HAP-1 (cell line): ENCODE results near the gene KCNAB1.

ENCODE experiments used
- DNase-seq, 2 experiments: peaks; one replicate each; pipeline ENCODE4 v3.0.0-alpha.2; 2016 to 2020; ENCODE audit warnings: low spot score in 2 of 2
- H3K27me3 ChIP-seq: fragments of 250-450 bp; sonication (Bioruptor Pico); 2 replicates; pipeline ENCODE4 v1.5.1; 2020; ENCODE audit warnings: low read depth, mild to moderate bottlenecking, moderate library complexity
- H3K36me3 ChIP-seq: fragments of 250-450 bp; sonication (Bioruptor Pico); replicated peaks from 2 replicates; pipeline ENCODE4 v1.5.1; 2020; ENCODE audit warnings: mild to moderate bottlenecking
- H3K4me1 ChIP-seq: fragments of 250-450 bp; sonication (Bioruptor Pico); 2 replicates; pipeline ENCODE4 v1.5.1; 2020; ENCODE audit warnings: mild to moderate bottlenecking
- H3K4me3 ChIP-seq: fragments of 250-450 bp; sonication (Bioruptor Pico); 2 replicates; pipeline ENCODE4 v1.5.1; 2020; ENCODE audit warnings: mild to moderate bottlenecking, moderate library complexity
- H3K9me3 ChIP-seq: fragments of 250-450 bp; sonication (Bioruptor Pico); 2 replicates; pipeline ENCODE4 v1.5.1; 2020; ENCODE audit warnings: mild to moderate bottlenecking, moderate library complexity
- in situ Hi-C: fragments of 300-500 bp; cut with MboI; formaldehyde crosslinking; loops from 3 replicates; pipeline ENCODE4 v1.14.3; 2020; ENCODE audit warnings: low sequenced_read_pairs, inconsistent platforms, mixed read lengths

KCNAB1 gene

DNA sequence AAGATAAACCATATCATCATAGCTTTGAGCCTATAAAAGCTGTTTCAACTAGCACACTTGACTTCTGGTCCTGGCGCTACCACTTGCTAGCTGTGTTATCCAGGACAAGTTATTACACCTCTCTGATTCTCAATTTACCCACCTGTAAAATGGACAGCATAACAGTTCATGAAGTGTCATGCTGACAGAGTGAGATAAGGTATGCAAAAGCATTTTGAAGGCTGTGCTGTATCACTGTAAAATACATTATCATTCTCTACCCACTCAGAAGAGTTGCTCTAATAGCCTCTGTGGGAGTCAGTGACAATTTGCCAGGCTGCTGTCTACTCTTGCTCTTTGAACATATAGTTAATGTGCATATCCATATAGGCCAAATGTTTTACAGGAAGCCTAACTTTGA, 341.5 kb downstream of the KCNAB1 start:
- Histone ChIP-seq H3K4me1 (no peaks in the 10 kb centered on the region), H3K36me3 (no peaks in the 10 kb centered on the region), H3K4me3 (no peak overlapping the region), H3K9me3 (no peaks in the 10 kb centered on the region), H3K27me3 (peaks cover 49% of the 10 kb centered on the region)
- in situ Hi-C loops: no loop called here
- DNase-seq: no peak

- Histone ChIP-seq H3K9me3 (no peaks in the 10 kb centered on the region), H3K4me1 (no peaks in the 10 kb centered on the region), H3K36me3 (no peaks in the 10 kb centered on the region), H3K27me3 (peaks cover 57% of the 10 kb centered on the region), H3K4me3 (no peak overlapping the region)
- DNase-seq: no peak
- in situ Hi-C loops: no loop called here
These were observed 342.7 kb downstream of the KCNAB1 start for GRCh38 chr3:156463123-156463522.

GRCh38 chr3:156465194-156465593, 344.8 kb downstream of the KCNAB1 start:
- Histone ChIP-seq H3K36me3 (no peaks in the 10 kb centered on the region), H3K4me1 (no peaks in the 10 kb centered on the region), H3K27me3 (peaks cover 58% of the 10 kb centered on the region), H3K9me3 (no peaks in the 10 kb centered on the region), H3K4me3 (no peak overlapping the region)
- in situ Hi-C loops: no loop called here
- no peak for DNase-seq

GRCh38 chr3:156469456-156469855, 349.1 kb downstream of the KCNAB1 start:
- no peak overlapping the region for H3K4me3 ChIP-seq
- in situ Hi-C loops: no loop called here
- peaks cover 41% of the 10 kb centered on the region for H3K27me3 ChIP-seq
- H3K36me3 ChIP-seq: no peaks in the 10 kb centered on the region
- H3K9me3 ChIP-seq: no peaks in the 10 kb centered on the region
- no peak for DNase-seq
- no peaks in the 10 kb centered on the region for H3K4me1 ChIP-seq

GRCh38 chr3:156471431-156471830, 351.1 kb downstream of the KCNAB1 start:
- no peak for DNase-seq
- Histone ChIP-seq H3K4me1 (no peaks in the 10 kb centered on the region), H3K27me3 (peaks cover 34% of the 10 kb centered on the region), H3K9me3 (no peaks in the 10 kb centered on the region), H3K4me3 (no peak overlapping the region), H3K36me3 (no peaks in the 10 kb centered on the region)
- in situ Hi-C loops: no loop called here

DNA sequence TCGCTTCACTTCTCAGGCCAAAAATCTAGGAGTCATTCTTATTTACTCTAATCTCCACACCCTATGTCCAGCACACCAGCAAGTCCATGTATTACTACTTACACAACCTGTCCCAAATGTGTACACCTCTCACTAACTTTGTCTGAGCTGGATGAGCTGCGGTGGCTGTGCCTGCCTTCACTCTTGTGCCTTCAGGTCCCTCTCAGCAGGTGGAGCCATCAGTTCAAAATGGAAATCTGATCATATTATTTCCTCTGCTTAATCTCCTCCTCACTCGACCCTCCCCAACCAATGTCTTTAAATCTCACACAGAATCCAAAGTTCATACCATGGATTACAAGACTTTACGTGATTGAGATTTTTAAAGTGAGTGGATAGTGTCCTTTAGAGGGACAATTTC, 351.8 kb downstream of the KCNAB1 start:
- Histone ChIP-seq H3K4me1 (no peaks in the 10 kb centered on the region), H3K9me3 (no peaks in the 10 kb centered on the region), H3K27me3 (peaks cover 35% of the 10 kb centered on the region), H3K4me3 (no peak overlapping the region), H3K36me3 (no peaks in the 10 kb centered on the region)
- in situ Hi-C loops: no loop called here
- DNase-seq: no peak

GRCh38 chr3:156472684-156473083, 352.3 kb downstream of the KCNAB1 start:
- in situ Hi-C loops: no loop called here
- Histone ChIP-seq H3K9me3 (no peaks in the 10 kb centered on the region), H3K36me3 (no peaks in the 10 kb centered on the region), H3K27me3 (peaks cover 33% of the 10 kb centered on the region), H3K4me1 (no peaks in the 10 kb centered on the region), H3K4me3 (no peak overlapping the region)
- DNase-seq: no peak

GRCh38 chr3:156473341-156473740, 353.0 kb downstream of the KCNAB1 start:
- Histone ChIP-seq H3K36me3 (no peaks in the 10 kb centered on the region), H3K27me3 (peaks cover 28% of the 10 kb centered on the region), H3K4me3 (no peak overlapping the region), H3K4me1 (no peaks in the 10 kb centered on the region), H3K9me3 (no peaks in the 10 kb centered on the region)
- in situ Hi-C loops: no loop called here
- DNase-seq: no peak

DNA sequence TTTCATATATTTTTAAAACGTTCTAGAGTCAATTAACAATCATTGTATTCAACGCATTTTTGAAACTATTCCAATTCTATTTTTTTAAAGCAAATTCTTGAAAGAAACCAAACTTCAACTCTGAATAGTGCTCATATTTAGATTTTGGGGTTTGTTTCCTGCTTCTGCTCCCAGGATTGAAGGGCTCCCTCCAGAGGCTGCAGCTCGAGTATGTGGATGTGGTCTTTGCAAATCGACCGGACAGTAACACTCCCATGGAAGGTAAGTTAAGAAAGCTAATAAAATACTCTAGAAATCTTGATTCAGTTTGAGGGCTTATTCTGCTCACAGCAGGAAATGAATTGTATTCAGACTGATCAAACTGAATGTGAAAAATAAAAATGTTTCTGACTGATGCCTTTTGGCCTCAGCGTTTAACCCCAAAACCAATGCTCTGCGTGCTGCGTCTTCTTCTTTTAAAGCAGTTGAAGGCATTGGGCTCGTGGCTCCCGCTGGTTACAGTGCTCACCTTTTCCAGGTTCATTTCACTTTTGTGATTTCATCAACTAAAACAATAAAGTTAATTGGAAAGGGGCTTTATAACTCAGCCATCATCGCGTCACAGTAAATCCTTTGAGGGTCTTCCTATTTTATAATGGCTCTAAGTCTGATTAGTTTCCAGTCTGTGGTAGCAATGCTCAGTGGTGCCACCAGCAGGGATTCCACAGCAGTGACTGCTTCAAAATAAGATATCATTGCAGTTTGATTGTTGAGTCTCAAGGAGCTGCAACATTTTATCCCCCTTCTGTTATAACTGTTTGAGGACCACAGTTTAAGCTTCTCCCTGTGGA, 354.4 kb downstream of the KCNAB1 start:
- Histone ChIP-seq H3K9me3 (no peaks in the 10 kb centered on the region), H3K27me3 (peaks cover 25% of the 10 kb centered on the region), H3K4me1 (no peaks in the 10 kb centered on the region), H3K36me3 (no peaks in the 10 kb centered on the region), H3K4me3 (no peak overlapping the region)
- DNase-seq: peak in 1 of 2 experiments; percentile 15
- in situ Hi-C loops: no loop called here

GRCh38 chr3:156477323-156477722, 356.9 kb downstream of the KCNAB1 start:
- DNase-seq: no peak

DNA sequence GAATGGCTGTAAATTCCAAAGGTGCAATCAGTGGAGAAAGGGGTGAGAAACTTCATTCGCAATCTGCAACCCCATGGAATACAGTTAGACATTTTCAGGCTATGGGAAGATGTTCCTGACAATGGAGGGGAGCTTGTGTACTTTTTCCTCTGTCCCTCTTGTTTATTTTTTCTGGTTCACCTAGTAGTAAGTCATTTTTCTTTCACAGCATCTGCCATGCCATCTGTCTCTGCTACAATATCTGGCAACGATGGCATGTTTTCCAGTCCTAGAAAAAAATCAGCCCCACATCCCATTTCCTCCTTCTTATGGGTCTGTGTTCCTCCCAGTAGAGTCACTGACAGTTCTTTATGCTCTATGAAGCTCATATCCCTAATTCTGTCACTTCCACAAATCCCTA, 358.5 kb downstream of the KCNAB1 start:
- in situ Hi-C loops: no loop called here
- no peaks in the 10 kb centered on the region for H3K36me3 ChIP-seq
- H3K27me3 ChIP-seq: peaks cover 13% of the 10 kb centered on the region; the same call in 1 of the 2 replicates
- H3K9me3 ChIP-seq: no peaks in the 10 kb centered on the region
- H3K4me1 ChIP-seq: no peaks in the 10 kb centered on the region
- no peak overlapping the region for H3K4me3 ChIP-seq
- DNase-seq: no peak

More at GRCh38 chr3:156477323-156477722, 356.9 kb downstream of the KCNAB1 start:
- no peaks in the 10 kb centered on the region for H3K36me3 ChIP-seq
- H3K9me3 ChIP-seq: no peaks in the 10 kb centered on the region
- H3K4me3 ChIP-seq: no peak overlapping the region
- H3K27me3 ChIP-seq: peaks cover 13% of the 10 kb centered on the region; the same call in 1 of the 2 replicates
- in situ Hi-C loops: no loop called here
- H3K4me1 ChIP-seq: no peaks in the 10 kb centered on the region

DNA sequence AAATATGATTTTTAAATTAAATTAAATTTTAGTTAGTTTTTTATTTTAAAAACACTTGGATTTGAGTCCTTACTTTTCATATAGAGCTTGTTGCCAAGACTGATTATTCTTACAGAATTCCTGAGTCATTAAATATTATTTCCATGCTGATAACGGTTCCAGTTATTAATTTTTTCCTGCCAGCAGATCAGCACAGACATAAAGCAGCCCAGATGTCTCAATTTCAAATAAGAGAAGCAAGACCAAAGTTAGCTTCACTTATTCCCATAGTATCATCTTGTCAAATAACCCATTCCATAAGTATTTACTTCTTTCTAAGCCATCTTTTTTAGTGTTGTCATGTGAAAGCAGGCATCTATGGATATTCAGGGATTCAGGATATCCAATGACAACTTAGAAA, 359.2 kb downstream of the KCNAB1 start:
- Histone ChIP-seq H3K27me3 (peaks cover 13% of the 10 kb centered on the region; the same call in 1 of the 2 replicates), H3K4me3 (no peak overlapping the region), H3K9me3 (no peaks in the 10 kb centered on the region), H3K4me1 (no peaks in the 10 kb centered on the region), H3K36me3 (no peaks in the 10 kb centered on the region)
- in situ Hi-C loops: no loop called here
- no peak for DNase-seq

DNA sequence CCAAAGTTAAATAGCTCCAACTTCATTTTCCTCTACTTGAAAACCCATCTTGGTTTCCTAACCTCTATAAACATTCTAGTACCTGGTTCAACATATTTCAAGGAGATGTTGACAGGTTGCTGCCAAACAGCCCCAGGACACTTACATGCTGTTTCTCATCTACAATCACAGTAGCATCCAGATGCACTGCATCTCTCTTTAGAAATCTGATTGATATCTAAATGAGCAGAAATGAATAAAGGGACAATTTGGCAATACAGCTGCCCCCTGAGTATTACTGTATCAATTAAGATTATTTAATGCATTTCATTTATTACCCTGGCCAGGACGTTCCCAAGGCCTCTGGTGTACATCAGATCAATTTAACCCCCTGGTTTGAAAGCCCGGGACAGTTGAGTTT, 360.6 kb downstream of the KCNAB1 start:
- Histone ChIP-seq H3K27me3 (peaks cover 11% of the 10 kb centered on the region; the same call in 1 of the 2 replicates), H3K4me3 (no peak overlapping the region), H3K9me3 (no peaks in the 10 kb centered on the region), H3K4me1 (no peaks in the 10 kb centered on the region), H3K36me3 (no peaks in the 10 kb centered on the region)
- in situ Hi-C loops: no loop called here
- DNase-seq: no peak

DNA sequence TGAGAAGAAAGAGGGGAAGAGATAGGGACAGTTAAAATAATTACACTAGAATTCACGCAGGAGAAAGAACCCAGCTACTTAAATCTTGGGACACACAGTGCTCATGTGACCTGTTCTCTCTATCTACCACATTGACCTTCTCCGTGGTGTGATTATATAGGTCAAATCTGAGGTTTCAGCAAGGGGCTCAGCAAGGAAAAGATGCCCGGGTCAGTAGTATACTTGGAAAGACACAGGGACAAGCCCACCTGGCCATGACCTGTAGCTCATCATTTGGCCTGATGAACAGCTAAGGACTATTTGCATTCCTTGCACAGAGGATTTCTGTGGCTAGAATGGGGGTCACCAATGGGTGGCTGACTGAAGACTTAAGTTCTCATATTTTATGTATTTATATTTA, 362.6 kb downstream of the KCNAB1 start:
- Histone ChIP-seq H3K9me3 (no peaks in the 10 kb centered on the region), H3K4me3 (no peak overlapping the region), H3K36me3 (no peaks in the 10 kb centered on the region), H3K4me1 (no peaks in the 10 kb centered on the region), H3K27me3 (peaks cover 14% of the 10 kb centered on the region)
- in situ Hi-C loops: no loop called here
- no peak for DNase-seq
